ENCODE data around the gene MCTP1.

- TF ChIP-seq CTCF (IDR thresholded peaks at IDR 0.05; ENCODE audit: low read depth, low read length, poor library complexity, severe bottlenecking): no peak
- no peak for TF ChIP-seq EZH2phosphoT487 (IDR thresholded peaks at IDR 0.05; ENCODE audit: borderline replicate concordance, low read length)
Measured at GRCh38 chr5:95327211-95327610, 42.3 kb upstream of the MCTP1 start.
